ENCODE measurements around the gene RAB36.

The RAB36 gene

GRCh38 chr22:23143119-23143518, 2.2 kb upstream of the RAB36 start:
- no peak overlapping the region for H3K27ac ChIP-seq (ENCODE audit: low read length)
- H3K9ac ChIP-seq (ENCODE audit: low read length in 2 of 2) = no peak overlapping the region
- H3K9me3 ChIP-seq (ENCODE audit: control insufficient read depth in 2 of 2, low read length in 2 of 2) = no peaks in the 10 kb centered on the region
- H3K4me1 ChIP-seq (ENCODE audit: control insufficient read depth, insufficient read depth, low read length) = peaks cover 32% of the 10 kb centered on the region
- no peaks in the 10 kb centered on the region for H3K36me3 ChIP-seq (ENCODE audit: control insufficient read depth in 2 of 2, insufficient read depth in 2 of 2, low read length in 2 of 2)
- no peak overlapping the region for H3K4me3 ChIP-seq (ENCODE audit: low read length in 2 of 2)
- H3K27me3 ChIP-seq (ENCODE audit: control insufficient read depth in 1 of 2, insufficient read depth in 2 of 2, low read length in 2 of 2) = no peaks in the 10 kb centered on the region

GRCh38 chr22:23144432-23144831, 845 bp upstream of the RAB36 start:
- H3K36me3 ChIP-seq (ENCODE audit: control insufficient read depth in 2 of 2, insufficient read depth in 2 of 2, low read length in 2 of 2) = no peaks in the 10 kb centered on the region
- H3K9ac ChIP-seq (ENCODE audit: low read length in 2 of 2) = no peak overlapping the region

GRCh38 chr22:23145878-23146470, 697 bp downstream of the RAB36 start:
- peak overlapping the region; percentile 71 for H3K27ac ChIP-seq (ENCODE audit: low read length)
- H3K27me3 ChIP-seq (ENCODE audit: control insufficient read depth in 1 of 2, insufficient read depth in 2 of 2, low read length in 2 of 2) = no peaks in the 10 kb centered on the region
- H3K9me3 ChIP-seq (ENCODE audit: control insufficient read depth in 2 of 2, low read length in 2 of 2) = no peaks in the 10 kb centered on the region
- H3K4me3 ChIP-seq (ENCODE audit: low read length in 2 of 2) = peak overlapping the region; percentile 43 to 77
- H3K4me1 ChIP-seq (ENCODE audit: control insufficient read depth, insufficient read depth, low read length) = peaks cover 37% of the 10 kb centered on the region
- peak overlapping the region; percentile 54 to 85 for H3K9ac ChIP-seq (ENCODE audit: low read length in 2 of 2)
- H3K36me3 ChIP-seq (ENCODE audit: control insufficient read depth in 2 of 2, insufficient read depth in 2 of 2, low read length in 2 of 2) = peaks cover under 1 to 4% of the 10 kb centered on the region in 2 donors

More at GRCh38 chr22:23144432-23144831, 845 bp upstream of the RAB36 start:
- H3K9me3 ChIP-seq (ENCODE audit: control insufficient read depth in 2 of 2, low read length in 2 of 2) = no peaks in the 10 kb centered on the region
- peaks cover 37% of the 10 kb centered on the region for H3K4me1 ChIP-seq (ENCODE audit: control insufficient read depth, insufficient read depth, low read length)
- H3K27me3 ChIP-seq (ENCODE audit: control insufficient read depth in 1 of 2, insufficient read depth in 2 of 2, low read length in 2 of 2) = no peaks in the 10 kb centered on the region
- peak overlapping the region in 1 of 2 donors; percentile 77 for H3K4me3 ChIP-seq (ENCODE audit: low read length in 2 of 2)
- no peak overlapping the region for H3K27ac ChIP-seq (ENCODE audit: low read length)

- Histone ChIP-seq H3K9ac (ENCODE audit: low read length in 2 of 2) (no peak overlapping the region), H3K36me3 (ENCODE audit: control insufficient read depth in 2 of 2, insufficient read depth in 2 of 2, low read length in 2 of 2) (peaks cover 7% of the 10 kb centered on the region in 2 donors), H3K4me1 (ENCODE audit: control insufficient read depth, insufficient read depth, low read length) (peaks cover 34% of the 10 kb centered on the region), H3K4me3 (ENCODE audit: low read length in 2 of 2) (no peak overlapping the region), H3K27ac (ENCODE audit: low read length) (peak overlapping the region; percentile 2), H3K27me3 (ENCODE audit: control insufficient read depth in 1 of 2, insufficient read depth in 2 of 2, low read length in 2 of 2) (no peaks in the 10 kb centered on the region), H3K9me3 (ENCODE audit: control insufficient read depth in 2 of 2, low read length in 2 of 2) (no peaks in the 10 kb centered on the region)
Measured at GRCh38 chr22:23146478-23147205, 1.4 kb downstream of the RAB36 start.

- H3K27ac ChIP-seq (ENCODE audit: low read length) = no peak overlapping the region
- no peaks in the 10 kb centered on the region for H3K27me3 ChIP-seq (ENCODE audit: control insufficient read depth in 1 of 2, insufficient read depth in 2 of 2, low read length in 2 of 2)
- peaks cover 7% of the 10 kb centered on the region in 2 donors for H3K36me3 ChIP-seq (ENCODE audit: control insufficient read depth in 2 of 2, insufficient read depth in 2 of 2, low read length in 2 of 2)
- H3K9ac ChIP-seq (ENCODE audit: low read length in 2 of 2) = peak overlapping the region in 1 of 2 donors; percentile 29
- H3K9me3 ChIP-seq (ENCODE audit: control insufficient read depth in 2 of 2, low read length in 2 of 2) = no peaks in the 10 kb centered on the region
- H3K4me3 ChIP-seq (ENCODE audit: low read length in 2 of 2) = no peak overlapping the region
- H3K4me1 ChIP-seq (ENCODE audit: control insufficient read depth, insufficient read depth, low read length) = peaks cover 24% of the 10 kb centered on the region
Measured at GRCh38 chr22:23147617-23148387, 2.5 kb downstream of the RAB36 start.

GRCh38 chr22:23149743-23150238, 4.5 kb downstream of the RAB36 start:
- peaks cover 22% of the 10 kb centered on the region for H3K4me1 ChIP-seq (ENCODE audit: control insufficient read depth, insufficient read depth, low read length)
- no peak overlapping the region for H3K4me3 ChIP-seq (ENCODE audit: low read length in 2 of 2)
- H3K9ac ChIP-seq (ENCODE audit: low read length in 2 of 2) = no peak overlapping the region
- no peaks in the 10 kb centered on the region for H3K9me3 ChIP-seq (ENCODE audit: control insufficient read depth in 2 of 2, low read length in 2 of 2)
- H3K27me3 ChIP-seq (ENCODE audit: control insufficient read depth in 1 of 2, insufficient read depth in 2 of 2, low read length in 2 of 2) = no peaks in the 10 kb centered on the region
- no peak overlapping the region for H3K27ac ChIP-seq (ENCODE audit: low read length)
- H3K36me3 ChIP-seq (ENCODE audit: control insufficient read depth in 2 of 2, insufficient read depth in 2 of 2, low read length in 2 of 2) = peaks cover 7 to 11% of the 10 kb centered on the region in 2 donors

GRCh38 chr22:23150762-23151161, 5.5 kb downstream of the RAB36 start:
- Histone ChIP-seq H3K9me3 (ENCODE audit: control insufficient read depth in 2 of 2, low read length in 2 of 2) (no peaks in the 10 kb centered on the region), H3K27me3 (ENCODE audit: control insufficient read depth in 1 of 2, insufficient read depth in 2 of 2, low read length in 2 of 2) (no peaks in the 10 kb centered on the region), H3K9ac (ENCODE audit: low read length in 2 of 2) (no peak overlapping the region), H3K4me3 (ENCODE audit: low read length in 2 of 2) (no peak overlapping the region), H3K4me1 (ENCODE audit: control insufficient read depth, insufficient read depth, low read length) (peaks cover 15% of the 10 kb centered on the region), H3K36me3 (ENCODE audit: control insufficient read depth in 2 of 2, insufficient read depth in 2 of 2, low read length in 2 of 2) (peaks cover 7 to 11% of the 10 kb centered on the region in 2 donors), H3K27ac (ENCODE audit: low read length) (no peak overlapping the region)

- H3K9me3 ChIP-seq (ENCODE audit: control insufficient read depth in 2 of 2, low read length in 2 of 2) = no peaks in the 10 kb centered on the region
- H3K36me3 ChIP-seq (ENCODE audit: control insufficient read depth in 2 of 2, insufficient read depth in 2 of 2, low read length in 2 of 2) = peaks cover 7 to 13% of the 10 kb centered on the region in 2 donors
- H3K9ac ChIP-seq (ENCODE audit: low read length in 2 of 2) = no peak overlapping the region
- no peaks in the 10 kb centered on the region for H3K27me3 ChIP-seq (ENCODE audit: control insufficient read depth in 1 of 2, insufficient read depth in 2 of 2, low read length in 2 of 2)
- peaks cover 11% of the 10 kb centered on the region for H3K4me1 ChIP-seq (ENCODE audit: control insufficient read depth, insufficient read depth, low read length)
- H3K4me3 ChIP-seq (ENCODE audit: low read length in 2 of 2) = no peak overlapping the region
- H3K27ac ChIP-seq (ENCODE audit: low read length) = no peak overlapping the region
Measured at GRCh38 chr22:23151827-23152226, 6.5 kb downstream of the RAB36 start.

GRCh38 chr22:23152238-23153114, 7.2 kb downstream of the RAB36 start:
- no peak overlapping the region for H3K9ac ChIP-seq (ENCODE audit: low read length in 2 of 2)
- H3K27me3 ChIP-seq (ENCODE audit: control insufficient read depth in 1 of 2, insufficient read depth in 2 of 2, low read length in 2 of 2) = no peaks in the 10 kb centered on the region
- no peak overlapping the region for H3K4me3 ChIP-seq (ENCODE audit: low read length in 2 of 2)
- H3K4me1 ChIP-seq (ENCODE audit: control insufficient read depth, insufficient read depth, low read length) = peaks cover 11% of the 10 kb centered on the region
- H3K9me3 ChIP-seq (ENCODE audit: control insufficient read depth in 2 of 2, low read length in 2 of 2) = no peaks in the 10 kb centered on the region
- no peak overlapping the region for H3K27ac ChIP-seq (ENCODE audit: low read length)
- peaks cover 7 to 13% of the 10 kb centered on the region in 2 donors for H3K36me3 ChIP-seq (ENCODE audit: control insufficient read depth in 2 of 2, insufficient read depth in 2 of 2, low read length in 2 of 2)

GRCh38 chr22:23153994-23154393, 8.7 kb downstream of the RAB36 start:
- H3K4me3 ChIP-seq (ENCODE audit: low read length in 2 of 2) = no peak overlapping the region
- H3K9me3 ChIP-seq (ENCODE audit: control insufficient read depth in 2 of 2, low read length in 2 of 2) = no peaks in the 10 kb centered on the region
- no peak overlapping the region for H3K27ac ChIP-seq (ENCODE audit: low read length)
- no peaks in the 10 kb centered on the region for H3K4me1 ChIP-seq (ENCODE audit: control insufficient read depth, insufficient read depth, low read length)
- no peak overlapping the region for H3K9ac ChIP-seq (ENCODE audit: low read length in 2 of 2)
- H3K27me3 ChIP-seq (ENCODE audit: control insufficient read depth in 1 of 2, insufficient read depth in 2 of 2, low read length in 2 of 2) = no peaks in the 10 kb centered on the region
- peaks cover 7 to 13% of the 10 kb centered on the region in 2 donors for H3K36me3 ChIP-seq (ENCODE audit: control insufficient read depth in 2 of 2, insufficient read depth in 2 of 2, low read length in 2 of 2)
